WTC11 (cell line): ENCODE results near the gene CCSER1. TPM values are rescaled to one million over a fixed set of nuclear protein-coding genes. Genes with fewer than 3 reads are reported as not detected.
"Not testable (repeated sequence)": the region's sequence is repeated elsewhere in the genome, so short reads cannot be mapped to it uniquely, and the experiment has no call there.

Experiments used
- ATAC-seq: fragments of 200-7000 bp; cut with Tn5 transposase; 2 replicates; pipeline ENCODE4 v1.10.0; 2021; ENCODE audit warnings: mild to moderate bottlenecking, moderate library complexity
- CTCF ChIA-PET: fragments of 300-600 bp; sonication (Branson Sonifier 250); formaldehyde crosslinking; loops from one replicate; lab custom pipeline; 2021; ENCODE audit warnings: antibody characterized with exemption; lab: Charles Lee
- POLR2A ChIA-PET: fragments of 350-600 bp; sonication (Branson Sonifier 250); formaldehyde crosslinking; loops from one replicate; lab custom pipeline; 2021; ENCODE audit warnings: antibody characterized with exemption; lab: Charles Lee
- DNase-seq: peaks from one replicate; pipeline ENCODE4 v3.0.0; 2021; ENCODE audit warnings: low spot score
- H3K27ac Mint-ChIP-seq: 2 replicates; pipeline ENCODE4 v1.8.0; 2021; ENCODE audit warnings: mixed read lengths
- H3K27me3 Mint-ChIP-seq: 2 replicates; pipeline ENCODE4 v1.8.0; 2021; ENCODE audit warnings: low read depth, mild to moderate bottlenecking, moderate library complexity, mixed read lengths
- H3K36me3 Mint-ChIP-seq: 2 replicates; pipeline ENCODE4 v1.8.0; 2021; ENCODE audit warnings: mixed read lengths
- H3K4me1 Mint-ChIP-seq: 2 replicates; pipeline ENCODE4 v1.8.0; 2022; ENCODE audit warnings: mixed read lengths
- H3K4me3 Mint-ChIP-seq: 2 replicates; pipeline ENCODE4 v1.8.0; 2021; ENCODE audit warnings: mild to moderate bottlenecking, moderate library complexity, mixed read lengths
- H3K9me3 Mint-ChIP-seq: 2 replicates; pipeline ENCODE4 v1.8.0; 2021; ENCODE audit warnings: mixed read lengths
- FOXJ3 ChIP-seq: sonication (generic); formaldehyde crosslinking; IDR thresholded peaks from 2 replicates; pipeline ENCODE4 v1.9.0; 2021; ENCODE audit warnings: missing genetic modification reagents, mild to moderate bottlenecking, borderline replicate concordance
- GABPB1 ChIP-seq: sonication (generic); formaldehyde crosslinking; IDR thresholded peaks from 2 replicates; pipeline ENCODE4 v1.8.1; 2023; ENCODE audit warnings: mild to moderate bottlenecking, missing genetic modification reagents
- IRF2 ChIP-seq: sonication (generic); formaldehyde crosslinking; IDR thresholded peaks from 2 replicates; pipeline ENCODE4 v1.8.0; 2022; ENCODE audit warnings: low read depth, missing genetic modification reagents, borderline replicate concordance
- KAT7 ChIP-seq: sonication (generic); formaldehyde crosslinking; IDR thresholded peaks from 2 replicates; pipeline ENCODE4 v1.8.1; 2023; ENCODE audit warnings: missing genetic modification reagents, mild to moderate bottlenecking, borderline replicate concordance
- MYBL2 ChIP-seq: sonication (generic); formaldehyde crosslinking; IDR thresholded peaks from 2 replicates; pipeline ENCODE4 v1.8.1; 2023; ENCODE audit warnings: mild to moderate bottlenecking, moderate library complexity, missing genetic modification reagents
- NR2C2 ChIP-seq: sonication (generic); formaldehyde crosslinking; IDR thresholded peaks from 2 replicates; pipeline ENCODE4 v1.8.0; 2022; ENCODE audit warnings: mild to moderate bottlenecking, missing genetic modification reagents
- RELA ChIP-seq: sonication (generic); formaldehyde crosslinking; IDR thresholded peaks from 2 replicates; pipeline ENCODE4 v1.8.1; 2022; ENCODE audit warnings: missing genetic modification reagents, mild to moderate bottlenecking, borderline replicate concordance
- SMAD3 ChIP-seq: sonication (generic); formaldehyde crosslinking; IDR thresholded peaks from 2 replicates; pipeline ENCODE4 v1.8.0; 2022; ENCODE audit warnings: missing genetic modification reagents, mild to moderate bottlenecking, borderline replicate concordance
- SP1 ChIP-seq: sonication (generic); formaldehyde crosslinking; conservative IDR thresholded peaks from 2 replicates; pipeline ENCODE4 v1.8.1; 2022; ENCODE audit warnings: missing genetic modification reagents
- TCF7 ChIP-seq: sonication (generic); formaldehyde crosslinking; IDR thresholded peaks from 2 replicates; pipeline ENCODE4 v1.8.0; 2022; ENCODE audit warnings: mild to moderate bottlenecking, low read depth, missing genetic modification reagents, moderate library complexity
- ZNF121 ChIP-seq: sonication (generic); formaldehyde crosslinking; IDR thresholded peaks from 2 replicates; pipeline ENCODE4 v1.8.0; 2023; ENCODE audit warnings: missing genetic modification reagents
- ZNF219 ChIP-seq: sonication (generic); formaldehyde crosslinking; IDR thresholded peaks from 2 replicates; pipeline ENCODE4 v1.8.0; 2023; ENCODE audit warnings: missing genetic modification reagents, mild to moderate bottlenecking, borderline replicate concordance
- ZNF317 ChIP-seq: sonication (generic); formaldehyde crosslinking; IDR thresholded peaks from 2 replicates; pipeline ENCODE4 v1.8.1; 2023; ENCODE audit warnings: low read depth, mild to moderate bottlenecking, moderate library complexity, missing genetic modification reagents, borderline replicate concordance
- ZNF671 ChIP-seq: fragments of 250-450 bp; sonication (Bioruptor Pico); IDR thresholded peaks from 2 replicates; pipeline ENCODE4 v1.8.0; 2021; ENCODE audit warnings: mild to moderate bottlenecking
- total RNA-seq: library from RNA; stranded (reverse); gene quantifications from 3 replicates; pipeline ENCODE4 v1.2.3, GENCODE V29; 2021
- TF ChIP-seq, protein P1 (sequence below): sonication (generic); formaldehyde crosslinking; IDR thresholded peaks from 2 replicates; pipeline ENCODE4 v1.8.0; 2022; ENCODE audit warnings: mild to moderate bottlenecking, missing genetic modification reagents
- TF ChIP-seq, protein P2 (sequence below): fragments of 250-450 bp; sonication (Bioruptor Pico); IDR thresholded peaks from 2 replicates; pipeline ENCODE4 v1.9.0; 2021; ENCODE audit warnings: mild to moderate bottlenecking
- TF ChIP-seq, protein P3 (sequence below): sonication (generic); formaldehyde crosslinking; IDR thresholded peaks from 2 replicates; pipeline ENCODE4 v1.8.0; 2022; ENCODE audit warnings: missing genetic modification reagents
- TF ChIP-seq, protein P4 (sequence below): fragments of 250-450 bp; sonication (Bioruptor Pico); conservative IDR thresholded peaks from 2 replicates; pipeline ENCODE4 v1.9.0; 2021; ENCODE audit warnings: mild to moderate bottlenecking
- TF ChIP-seq, protein P5 (sequence below): fragments of 250-450 bp; sonication (Bioruptor Pico); IDR thresholded peaks from 2 replicates; pipeline ENCODE4 v1.8.0; 2021; ENCODE audit warnings: mild to moderate bottlenecking

The CCSER1 gene
- total RNA-seq, 1 experiment from 2014 or later: 0.87 TPM

DNA sequence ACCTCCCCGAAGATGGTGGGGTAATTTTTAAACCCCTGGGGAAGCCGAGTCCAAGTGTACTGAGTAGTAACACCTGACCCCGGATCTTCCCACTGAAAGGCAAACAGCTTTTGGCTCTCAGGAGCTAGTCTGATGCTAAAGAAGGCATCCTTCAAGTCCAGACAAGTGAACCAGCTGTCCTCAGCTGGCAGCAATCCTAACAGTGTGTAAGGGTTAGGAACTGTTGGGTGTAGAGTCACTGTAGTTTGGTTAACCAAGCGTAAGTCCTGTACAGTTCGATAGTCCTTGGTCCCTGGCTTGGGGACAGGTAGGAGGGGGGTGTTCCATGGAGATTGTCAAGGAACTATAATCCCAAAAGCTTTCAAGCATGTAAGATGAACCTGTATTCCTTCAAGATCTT lies 967.0 kb downstream of the CCSER1 start:
- Mint-ChIP-seq H3K36me3 (peaks cover 43% of the 10 kb centered on the region), H3K27me3 (peaks cover 12% of the 10 kb centered on the region), H3K9me3 (peaks cover 44% of the 10 kb centered on the region)
- POLR2A ChIA-PET: interaction anchor here (0.6 kb wide), 1 partner anchor 16 kb away, joined by 3 read pairs; no protein-coding TSS in a partner anchor
- H3K4me3 Mint-ChIP-seq, CTCF ChIA-PET, H3K27ac Mint-ChIP-seq, ATAC-seq, H3K4me1 Mint-ChIP-seq, DNase-seq: not testable (repeated sequence)

DNA sequence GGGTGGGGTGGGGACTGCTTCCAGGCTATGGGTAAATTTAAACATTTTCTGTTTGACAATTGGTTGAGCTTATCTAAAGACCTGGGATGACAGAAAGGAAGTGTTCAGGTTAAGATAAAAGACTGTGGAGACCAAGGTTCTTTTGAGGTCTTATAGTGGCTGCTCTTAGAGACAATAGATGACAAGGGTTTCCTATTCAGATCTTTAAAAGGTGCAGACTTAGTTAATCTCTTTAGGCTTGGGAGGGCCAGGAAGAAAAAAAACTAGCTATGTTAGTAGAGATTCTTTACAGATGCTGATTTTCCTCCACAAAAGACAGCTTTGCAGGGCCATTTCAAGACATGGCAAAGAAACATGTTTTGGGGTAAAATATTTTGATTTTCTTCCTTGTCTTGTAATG lies 972.5 kb downstream of the CCSER1 start:
- ChIA-PET CTCF (no interaction called here), POLR2A (no interaction called here)
- Mint-ChIP-seq H3K4me1 (peaks cover 11% of the 10 kb centered on the region), H3K36me3 (peaks cover 58% of the 10 kb centered on the region), H3K9me3 (peaks cover 60% of the 10 kb centered on the region), H3K4me3 (no peak overlapping the region), H3K27me3 (peaks cover 7% of the 10 kb centered on the region; the same call in 1 of the 2 replicates), H3K27ac (peak overlapping the region; percentile 69; the same call in 1 of the 2 replicates)
- TF ChIP-seq RELA (CRISPR knock-in tag) (no peak), IRF2 (CRISPR knock-in tag) (no peak), ZNF671 (CRISPR knock-in tag) (no peak), KAT7 (CRISPR knock-in tag) (no peak), TCF7 (no peak), MYBL2 (CRISPR knock-in tag) (no peak), SMAD3 (CRISPR knock-in tag) (no peak), FOXJ3 (CRISPR knock-in tag) (no peak)
- TF ChIP-seq, protein P1, sequence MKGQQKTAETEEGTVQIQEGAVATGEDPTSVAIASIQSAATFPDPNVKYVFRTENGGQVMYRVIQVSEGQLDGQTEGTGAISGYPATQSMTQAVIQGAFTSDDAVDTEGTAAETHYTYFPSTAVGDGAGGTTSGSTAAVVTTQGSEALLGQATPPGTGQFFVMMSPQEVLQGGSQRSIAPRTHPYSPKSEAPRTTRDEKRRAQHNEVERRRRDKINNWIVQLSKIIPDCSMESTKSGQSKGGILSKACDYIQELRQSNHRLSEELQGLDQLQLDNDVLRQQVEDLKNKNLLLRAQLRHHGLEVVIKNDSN (CRISPR knock-in tag): no peak
- DNase-seq (no peak), ATAC-seq (peak; percentile 52)

DNA sequence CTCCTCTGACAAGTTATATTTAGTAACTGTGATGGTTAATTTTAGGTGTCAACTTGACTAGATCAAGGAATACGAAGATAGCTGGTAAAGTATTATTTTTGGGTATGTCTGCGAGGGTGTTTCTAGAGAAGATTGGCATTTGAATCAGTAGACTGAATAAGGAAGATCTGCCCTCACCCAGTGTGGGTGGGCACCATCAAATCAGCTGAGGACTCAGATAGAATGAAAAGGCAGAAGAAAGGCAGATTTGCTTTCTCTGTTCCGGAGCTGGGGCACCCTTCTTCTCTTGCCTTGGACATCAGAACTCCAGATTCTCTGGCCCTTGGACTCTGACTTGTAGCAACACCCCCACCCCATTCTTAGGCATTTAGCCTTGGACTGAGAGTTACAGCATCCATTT lies 981.6 kb downstream of the CCSER1 start:
- Mint-ChIP-seq H3K4me3 (no peak overlapping the region), H3K27me3 (no peaks in the 10 kb centered on the region), H3K27ac (no peak overlapping the region), H3K9me3 (peaks cover 27% of the 10 kb centered on the region), H3K4me1 (no peaks in the 10 kb centered on the region), H3K36me3 (peaks cover 23% of the 10 kb centered on the region)
- ATAC-seq (no peak), DNase-seq (no peak)
- ChIA-PET POLR2A (interaction anchor here (0.6 kb wide), 1 partner anchor 396 kb away, joined by 5 read pairs; no protein-coding TSS in a partner anchor), CTCF (interaction anchor here (1.0 kb wide), 1 partner anchor 148 kb away, joined by 4 read pairs; no protein-coding TSS in a partner anchor)
- TF ChIP-seq, protein P2, sequence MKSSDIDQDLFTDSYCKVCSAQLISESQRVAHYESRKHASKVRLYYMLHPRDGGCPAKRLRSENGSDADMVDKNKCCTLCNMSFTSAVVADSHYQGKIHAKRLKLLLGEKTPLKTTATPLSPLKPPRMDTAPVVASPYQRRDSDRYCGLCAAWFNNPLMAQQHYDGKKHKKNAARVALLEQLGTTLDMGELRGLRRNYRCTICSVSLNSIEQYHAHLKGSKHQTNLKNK (CRISPR knock-in tag): no peak
- TF ChIP-seq, protein P3, sequence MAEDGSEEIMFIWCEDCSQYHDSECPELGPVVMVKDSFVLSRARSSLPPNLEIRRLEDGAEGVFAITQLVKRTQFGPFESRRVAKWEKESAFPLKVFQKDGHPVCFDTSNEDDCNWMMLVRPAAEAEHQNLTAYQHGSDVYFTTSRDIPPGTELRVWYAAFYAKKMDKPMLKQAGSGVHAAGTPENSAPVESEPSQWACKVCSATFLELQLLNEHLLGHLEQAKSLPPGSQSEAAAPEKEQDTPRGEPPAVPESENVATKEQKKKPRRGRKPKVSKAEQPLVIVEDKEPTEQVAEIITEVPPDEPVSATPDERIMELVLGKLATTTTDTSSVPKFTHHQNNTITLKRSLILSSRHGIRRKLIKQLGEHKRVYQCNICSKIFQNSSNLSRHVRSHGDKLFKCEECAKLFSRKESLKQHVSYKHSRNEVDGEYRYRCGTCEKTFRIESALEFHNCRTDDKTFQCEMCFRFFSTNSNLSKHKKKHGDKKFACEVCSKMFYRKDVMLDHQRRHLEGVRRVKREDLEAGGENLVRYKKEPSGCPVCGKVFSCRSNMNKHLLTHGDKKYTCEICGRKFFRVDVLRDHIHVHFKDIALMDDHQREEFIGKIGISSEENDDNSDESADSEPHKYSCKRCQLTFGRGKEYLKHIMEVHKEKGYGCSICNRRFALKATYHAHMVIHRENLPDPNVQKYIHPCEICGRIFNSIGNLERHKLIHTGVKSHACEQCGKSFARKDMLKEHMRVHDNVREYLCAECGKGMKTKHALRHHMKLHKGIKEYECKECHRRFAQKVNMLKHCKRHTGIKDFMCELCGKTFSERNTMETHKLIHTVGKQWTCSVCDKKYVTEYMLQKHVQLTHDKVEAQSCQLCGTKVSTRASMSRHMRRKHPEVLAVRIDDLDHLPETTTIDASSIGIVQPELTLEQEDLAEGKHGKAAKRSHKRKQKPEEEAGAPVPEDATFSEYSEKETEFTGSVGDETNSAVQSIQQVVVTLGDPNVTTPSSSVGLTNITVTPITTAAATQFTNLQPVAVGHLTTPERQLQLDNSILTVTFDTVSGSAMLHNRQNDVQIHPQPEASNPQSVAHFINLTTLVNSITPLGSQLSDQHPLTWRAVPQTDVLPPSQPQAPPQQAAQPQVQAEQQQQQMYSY (CRISPR knock-in tag): no peak
- TF ChIP-seq ZNF317 (CRISPR knock-in tag): no peak
- no peak for TF ChIP-seq ZNF121
- no peak for TF ChIP-seq SP1
- TF ChIP-seq, protein P4, sequence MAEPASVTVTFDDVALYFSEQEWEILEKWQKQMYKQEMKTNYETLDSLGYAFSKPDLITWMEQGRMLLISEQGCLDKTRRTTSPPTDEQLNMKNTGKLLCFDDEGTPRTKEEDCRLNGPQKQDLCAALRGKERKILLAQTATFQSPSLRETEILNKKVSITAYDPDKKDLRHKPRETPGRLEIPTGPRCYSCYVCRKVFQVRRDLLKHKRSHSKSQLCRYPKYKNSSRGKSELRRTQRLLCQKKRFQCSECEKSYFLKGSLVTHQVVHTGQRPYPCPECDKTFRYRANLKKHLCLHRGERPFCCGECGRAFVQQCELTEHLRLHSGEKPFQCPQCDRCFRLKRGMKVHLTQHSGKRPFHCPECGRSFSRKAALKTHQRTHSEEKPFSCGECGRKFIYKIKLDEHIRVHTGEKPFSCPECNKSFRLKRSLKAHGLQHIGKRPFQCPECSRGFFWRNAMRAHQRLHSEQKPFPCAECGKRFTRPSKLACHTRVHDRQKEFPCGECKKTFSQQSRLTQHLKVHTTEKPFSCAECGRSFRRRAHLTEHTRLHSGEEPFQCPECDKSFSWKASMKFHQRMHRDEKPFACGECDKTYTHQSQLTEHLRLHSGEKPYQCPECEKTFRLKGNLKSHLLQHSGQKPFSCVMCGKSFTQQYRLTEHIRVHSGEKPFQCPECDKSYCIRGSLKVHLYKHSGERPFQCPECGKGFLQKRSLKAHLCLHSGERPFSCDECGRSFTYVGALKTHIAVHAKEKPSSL (CRISPR knock-in tag): no peak
- TF ChIP-seq, protein P5, sequence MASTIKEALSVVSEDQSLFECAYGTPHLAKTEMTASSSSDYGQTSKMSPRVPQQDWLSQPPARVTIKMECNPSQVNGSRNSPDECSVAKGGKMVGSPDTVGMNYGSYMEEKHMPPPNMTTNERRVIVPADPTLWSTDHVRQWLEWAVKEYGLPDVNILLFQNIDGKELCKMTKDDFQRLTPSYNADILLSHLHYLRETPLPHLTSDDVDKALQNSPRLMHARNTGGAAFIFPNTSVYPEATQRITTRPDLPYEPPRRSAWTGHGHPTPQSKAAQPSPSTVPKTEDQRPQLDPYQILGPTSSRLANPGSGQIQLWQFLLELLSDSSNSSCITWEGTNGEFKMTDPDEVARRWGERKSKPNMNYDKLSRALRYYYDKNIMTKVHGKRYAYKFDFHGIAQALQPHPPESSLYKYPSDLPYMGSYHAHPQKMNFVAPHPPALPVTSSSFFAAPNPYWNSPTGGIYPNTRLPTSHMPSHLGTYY (CRISPR knock-in tag): no peak
- no peak for TF ChIP-seq MYBL2 (CRISPR knock-in tag)
- TF ChIP-seq ZNF219 (CRISPR knock-in tag): no peak
- TF ChIP-seq NR2C2 (CRISPR knock-in tag): no peak
- no peak for TF ChIP-seq GABPB1 (CRISPR knock-in tag)
